Thyroid gland (tissue), 4 donors: Measurements from ENCODE around the gene DNMT1.

Source experiments
- CTCF ChIP-seq, 6 experiments: fragments of 200-600 bp in 3 of 6; fragments of 450-650 bp in 3 of 6; sonication (generic) in 3 of 6; IDR thresholded peaks; one replicate each; pipeline ENCODE4 v1.5.1; 2016 to 2019; ENCODE audit warnings: antibody characterized with exemption in 6 of 6, mild to moderate bottlenecking in 2 of 6, inconsistent platforms in 1 of 6, moderate library complexity in 1 of 6
- POLR2A ChIP-seq, 2 donors: fragments of 450-650 bp; IDR thresholded peaks; one replicate each; pipeline ENCODE4 v1.6.1; 2017; ENCODE audit warnings: antibody characterized with exemption in 2 of 2, mild to moderate bottlenecking in 2 of 2, moderate library complexity in 1 of 2

GRCh38 chr19:10158485-10158884 lies 36.3 kb downstream of the DNMT1 start:
- TF ChIP-seq CTCF (IDR thresholded peaks at IDR 0.05) (no peak), POLR2A (IDR thresholded peaks at IDR 0.05) (no peak)
